SU-DHL-6 (cell line): ENCODE data around the gene ABCC4.

ENCODE experiments used
- H2AFZ ChIP-seq: fragments of 200-600 bp; sonication (generic); 2 replicates; pipeline ENCODE4 v1.6.1; 2014; ENCODE audit warnings: low read depth, mild to moderate bottlenecking, moderate library complexity, mixed read lengths, antibody characterized with exemption, low read length; ENCODE audit not compliant: severe bottlenecking
- H3F3A ChIP-seq: fragments of 200-600 bp; shearing (Covaris generic); 2 replicates; pipeline ENCODE4 v1.6.0; 2016; ENCODE audit warnings: antibody characterized with exemption, mild to moderate bottlenecking; ENCODE audit not compliant: insufficient read depth
- H3K27ac ChIP-seq: fragments of 200-600 bp; sonication (generic); 2 replicates; pipeline ENCODE4 v1.5.1; 2016; ENCODE audit warnings: low read depth, mild to moderate bottlenecking, low read length, moderate library complexity, mixed read lengths
- H3K27me3 ChIP-seq: fragments of 200-600 bp; sonication (generic), shearing (Covaris generic); 2 replicates; pipeline ENCODE4 v1.6.0; 2014; ENCODE audit warnings: mild to moderate bottlenecking, low read length
- H3K36me3 ChIP-seq: fragments of 200-600 bp; sonication (generic); 2 replicates; pipeline ENCODE4 v1.6.1; 2014; ENCODE audit warnings: mild to moderate bottlenecking, low read length, mixed read lengths
- H3K4me2 ChIP-seq: fragments of 300-600, 200-600 bp; shearing (Covaris generic), sonication (generic); 2 replicates; pipeline ENCODE4 v1.6.0; 2014; ENCODE audit warnings: low read length, low read depth, mild to moderate bottlenecking; ENCODE audit not compliant: poor library complexity, severe bottlenecking
- H3K4me3 ChIP-seq: fragments of 200-600 bp; sonication (generic); 2 replicates; pipeline ENCODE4 v1.5.1; 2014; ENCODE audit warnings: antibody characterized with exemption, low read length, mild to moderate bottlenecking, mixed read lengths; ENCODE audit not compliant: insufficient read depth, poor library complexity, severe bottlenecking
- H3K79me2 ChIP-seq: fragments of 200-600 bp; sonication (generic); 2 replicates; pipeline ENCODE4 v1.6.1; 2014; ENCODE audit warnings: mild to moderate bottlenecking, low read length, moderate library complexity; ENCODE audit not compliant: insufficient read depth
- H3K9ac ChIP-seq: fragments of 200-600 bp; sonication (generic); 2 replicates; pipeline ENCODE4 v1.7.0; 2014; ENCODE audit warnings: mild to moderate bottlenecking, low read length
- H3K9me2 ChIP-seq: fragments of 200-600 bp; sonication (generic); replicated peaks from 2 replicates; pipeline ENCODE4 v1.6.1; 2014; ENCODE audit warnings: low read length; ENCODE audit not compliant: insufficient read depth
- H3K9me3 ChIP-seq: fragments of 200-600 bp; sonication (generic); 2 replicates; pipeline ENCODE4 v1.6.1; 2014; ENCODE audit warnings: low read length, mixed read lengths; ENCODE audit not compliant: insufficient read depth
- H4K20me1 ChIP-seq: fragments of 200-600 bp; sonication (generic); 2 replicates; pipeline ENCODE4 v1.6.1; 2014; ENCODE audit warnings: low read depth, mild to moderate bottlenecking, antibody characterized with exemption, low read length, moderate library complexity, mixed read lengths
- EZH2phosphoT487 ChIP-seq: fragments of 200-600 bp; sonication (generic), shearing (Covaris generic); conservative IDR thresholded peaks from 2 replicates; pipeline ENCODE4 v1.6.1; 2018; ENCODE audit warnings: mild to moderate bottlenecking, antibody characterized with exemption, low read length, moderate library complexity, mixed read lengths
- TF ChIP-seq, protein P1 (sequence below): fragments of 200-600 bp; sonication (generic); IDR thresholded peaks from one replicate; pipeline ENCODE4 v1.5.1; 2017; ENCODE audit warnings: antibody characterized with exemption, mild to moderate bottlenecking, low read length, moderate library complexity; ENCODE audit not compliant: insufficient read depth, poor library complexity, severe bottlenecking

ABCC4 gene

GRCh38 chr13:95197548-95197947 is 103.7 kb downstream of the ABCC4 start:
- Histone ChIP-seq H3K9me2 (no peaks in the 10 kb centered on the region), H3K27ac (no peak overlapping the region), H4K20me1 (no peaks in the 10 kb centered on the region)

DNA sequence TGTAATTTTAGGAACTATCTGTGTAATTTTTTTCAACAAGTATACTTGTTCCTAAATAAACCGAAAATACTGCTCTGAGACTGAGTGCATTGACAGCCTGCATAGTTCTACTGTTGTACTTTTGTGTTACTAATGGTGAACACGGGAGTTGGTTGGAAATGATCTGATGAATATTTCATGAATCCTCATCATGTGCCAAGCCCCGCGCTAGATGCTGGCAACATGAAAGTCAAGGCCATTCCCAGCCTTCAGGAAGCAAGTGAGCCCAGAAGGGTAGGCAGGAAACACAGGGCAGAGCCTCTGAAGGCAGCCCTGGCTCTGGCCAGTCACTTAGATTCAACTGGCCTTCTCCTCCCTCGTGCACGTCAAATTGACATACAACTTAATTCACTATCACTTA is 106.1 kb downstream of the ABCC4 start:
- Histone ChIP-seq H3K4me2 (no peak overlapping the region), H3K27ac (no peak overlapping the region), H3K4me3 (no peak overlapping the region), H2AFZ (no peak overlapping the region), H3K36me3 (no peaks in the 10 kb centered on the region), H4K20me1 (no peaks in the 10 kb centered on the region), H3K27me3 (no peaks in the 10 kb centered on the region), H3K9ac (no peak overlapping the region), H3F3A (no peaks in the 10 kb centered on the region), H3K79me2 (no peaks in the 10 kb centered on the region), H3K9me2 (no peaks in the 10 kb centered on the region), H3K9me3 (no peaks in the 10 kb centered on the region)
- TF ChIP-seq, protein P1, sequence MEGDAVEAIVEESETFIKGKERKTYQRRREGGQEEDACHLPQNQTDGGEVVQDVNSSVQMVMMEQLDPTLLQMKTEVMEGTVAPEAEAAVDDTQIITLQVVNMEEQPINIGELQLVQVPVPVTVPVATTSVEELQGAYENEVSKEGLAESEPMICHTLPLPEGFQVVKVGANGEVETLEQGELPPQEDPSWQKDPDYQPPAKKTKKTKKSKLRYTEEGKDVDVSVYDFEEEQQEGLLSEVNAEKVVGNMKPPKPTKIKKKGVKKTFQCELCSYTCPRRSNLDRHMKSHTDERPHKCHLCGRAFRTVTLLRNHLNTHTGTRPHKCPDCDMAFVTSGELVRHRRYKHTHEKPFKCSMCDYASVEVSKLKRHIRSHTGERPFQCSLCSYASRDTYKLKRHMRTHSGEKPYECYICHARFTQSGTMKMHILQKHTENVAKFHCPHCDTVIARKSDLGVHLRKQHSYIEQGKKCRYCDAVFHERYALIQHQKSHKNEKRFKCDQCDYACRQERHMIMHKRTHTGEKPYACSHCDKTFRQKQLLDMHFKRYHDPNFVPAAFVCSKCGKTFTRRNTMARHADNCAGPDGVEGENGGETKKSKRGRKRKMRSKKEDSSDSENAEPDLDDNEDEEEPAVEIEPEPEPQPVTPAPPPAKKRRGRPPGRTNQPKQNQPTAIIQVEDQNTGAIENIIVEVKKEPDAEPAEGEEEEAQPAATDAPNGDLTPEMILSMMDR = no peak
- no peak for TF ChIP-seq EZH2phosphoT487

More at GRCh38 chr13:95197548-95197947, 103.7 kb downstream of the ABCC4 start:
- Histone ChIP-seq H3K4me2 (no peak overlapping the region), H3K27me3 (no peaks in the 10 kb centered on the region), H3K9ac (no peak overlapping the region), H3K79me2 (no peaks in the 10 kb centered on the region), H2AFZ (no peak overlapping the region), H3K9me3 (no peaks in the 10 kb centered on the region), H3K36me3 (no peaks in the 10 kb centered on the region), H3F3A (no peaks in the 10 kb centered on the region), H3K4me3 (no peak overlapping the region)
- TF ChIP-seq EZH2phosphoT487 = no peak
- TF ChIP-seq, protein P1 = no peak

DNA sequence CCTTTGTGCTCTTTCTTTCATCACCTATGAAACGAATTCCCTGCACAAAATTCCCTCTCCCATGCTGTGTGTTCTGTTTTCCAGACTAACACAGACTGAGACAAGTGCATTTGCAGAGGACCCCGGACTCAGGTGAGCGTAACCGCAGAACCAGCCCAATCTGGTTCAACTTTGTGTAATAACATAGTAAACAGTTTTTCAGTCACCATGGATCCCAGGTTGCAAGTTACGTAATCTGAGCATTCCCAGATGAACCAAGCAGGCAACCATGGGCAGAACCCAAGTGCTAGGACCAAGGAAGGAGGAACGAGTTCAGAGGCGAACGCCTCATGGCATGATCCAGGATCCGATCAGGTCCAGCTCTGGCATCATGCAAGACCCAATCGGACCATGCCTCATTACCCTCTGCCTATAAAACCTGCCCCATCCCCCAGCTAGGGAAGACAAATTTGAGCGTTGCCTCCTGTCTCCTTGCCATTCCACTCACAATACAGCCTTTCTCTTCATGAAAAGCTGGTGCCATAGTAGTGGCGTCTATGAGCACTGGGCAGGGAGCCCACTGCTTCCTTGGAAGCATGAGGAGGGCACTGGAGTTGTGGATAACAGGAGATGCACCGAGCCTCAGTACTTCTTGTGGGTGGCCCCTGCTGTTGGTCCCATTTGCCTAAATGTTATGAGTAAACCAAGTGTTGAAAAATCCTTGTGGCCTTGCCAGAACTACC is 107.6 kb downstream of the ABCC4 start:
- no peak overlapping the region for H3K4me3 ChIP-seq
- TF ChIP-seq EZH2phosphoT487 = no peak
- TF ChIP-seq, protein P1 = no peak
- H3K9me2 ChIP-seq = no peaks in the 10 kb centered on the region
- no peak overlapping the region for H3K4me2 ChIP-seq
- no peaks in the 10 kb centered on the region for H4K20me1 ChIP-seq
- no peaks in the 10 kb centered on the region for H3K27me3 ChIP-seq
- no peaks in the 10 kb centered on the region for H3K9me3 ChIP-seq
- no peak overlapping the region for H3K9ac ChIP-seq
- H2AFZ ChIP-seq = no peak overlapping the region
- H3F3A ChIP-seq = no peaks in the 10 kb centered on the region
- no peaks in the 10 kb centered on the region for H3K79me2 ChIP-seq
- no peak overlapping the region for H3K27ac ChIP-seq
- no peaks in the 10 kb centered on the region for H3K36me3 ChIP-seq
